Measurements from ENCODE around the gene DES. TPM values are rescaled to one million over a fixed set of nuclear protein-coding genes. Genes with fewer than 3 reads are reported as not detected.

Gene DES
- total and polyA plus RNA-seq, 2 of the 4 experiments (the other 2 are of a cell fraction), result 4.3 to 4.9 TPM

GRCh38 chr2:219426534-219427136, 8.5 kb downstream of the DES start:
- no peak overlapping the region for H2BK120ac ChIP-seq (ENCODE audit: low read depth, low read length)
- H3K4me1 ChIP-seq (ENCODE audit: control insufficient read depth, insufficient read depth, low read length), result peaks cover 13% of the 10 kb centered on the region
- in situ Hi-C loops (cut with MboI; ENCODE audit: low sequenced_read_pairs) (no loop called here), intact Hi-C loops (cut with micrococcal nuclease) (no loop called here), dilution Hi-C loops (cut with HindIII; ENCODE audit: low sequenced_read_pairs, unreplicated experiment) (no loop called here)
- peaks cover 3% of the 10 kb centered on the region; the same call in 1 of the 2 replicates for H4K20me1 ChIP-seq (ENCODE audit: insufficient read depth, low read length)
- H3K36me3 ChIP-seq (ENCODE audit: control insufficient read depth, insufficient read depth, low read length), result no peaks in the 10 kb centered on the region
- no peak overlapping the region for H4K8ac ChIP-seq (ENCODE audit: low read depth in 2 of 2, low read length in 2 of 2)
- BruUV-seq (replicated peaks), result no TSS peak
- H3K9me1 ChIP-seq (ENCODE audit: insufficient read depth, low read length), result peaks cover 6% of the 10 kb centered on the region
- no peak overlapping the region for H2AK5ac ChIP-seq (ENCODE audit: low read depth, low read length)
- ATAC-seq (ENCODE audit: low read depth) (no peak), DNase-seq (no peak)
- no peaks in the 10 kb centered on the region for H3K79me1 ChIP-seq (ENCODE audit: low read depth in 1 of 2, low read length in 2 of 2)
- H3K9ac ChIP-seq (ENCODE audit: low read depth, low read length), result no peak overlapping the region
- no peak for TF ChIP-seq ELK1 (IDR thresholded peaks at IDR 0.05; ENCODE audit: borderline replicate concordance, low read depth, low read length)
- no peak for TF ChIP-seq MAZ (IDR thresholded peaks at IDR 0.05; ENCODE audit: borderline replicate concordance, low read depth, low read length)
- no peak for TF ChIP-seq RCOR1 (IDR thresholded peaks at IDR 0.05; ENCODE audit: insufficient replicate concordance, low read length)
- TF ChIP-seq RAD21 (IDR thresholded peaks at IDR 0.05; ENCODE audit: low read length), result no peak
- TF ChIP-seq CHD1 (IDR thresholded peaks at IDR 0.05; ENCODE audit: low read depth, low read length), result no peak
- no peak overlapping the region for H3K14ac ChIP-seq (replicated peaks; ENCODE audit: low read depth, low read length)
- ChIA-PET POLR2A (ENCODE audit: unreplicated experiment) (no interaction called here), CTCF (no interaction called here)
- H3K4ac ChIP-seq (ENCODE audit: low read depth, low read length), result no peak overlapping the region
- H3K18ac ChIP-seq (ENCODE audit: low read depth, low read length), result no peak overlapping the region
- no peak overlapping the region for H4K91ac ChIP-seq (ENCODE audit: insufficient read depth, low read depth, low read length)
- H2BK5ac ChIP-seq (ENCODE audit: low read depth, low read length, poor library complexity, severe bottlenecking), result no peak overlapping the region
- H2AFZ ChIP-seq (replicated peaks; ENCODE audit: low read length, poor library complexity), result no peak overlapping the region
- H2BK15ac ChIP-seq (ENCODE audit: low read depth, low read length), result no peak overlapping the region
- no peak overlapping the region for H3K23ac ChIP-seq (ENCODE audit: low read depth, low read length)
- H3K27me3 ChIP-seq (ENCODE audit: control insufficient read depth, insufficient read depth, low read length), result no peaks in the 10 kb centered on the region; the same call in 1 of the 2 replicates
- no peak overlapping the region for H4K5ac ChIP-seq (ENCODE audit: low read depth, low read length)
- H3K4me2 ChIP-seq (ENCODE audit: low read depth, low read length), result no peak overlapping the region
- 80% methylated on average over 1 of the region's 7 CpGs; no CpG with 5 or more reads in 1 of the 2 experiments for WGBS, 2 experiments (ENCODE audit: extremely low coverage in 2 of 2, insufficient read length in 1 of 2)
- no peak overlapping the region for H2BK20ac ChIP-seq (ENCODE audit: low read depth, low read length)
- H2AK9ac ChIP-seq (replicated peaks; ENCODE audit: low read depth, low read length, poor library complexity), result no peak overlapping the region
- H3K4me3 ChIP-seq (ENCODE audit: insufficient read depth, low read depth, low read length), result no peak overlapping the region
- H3K56ac ChIP-seq (ENCODE audit: extremely low read depth, insufficient read depth, low read length), result no peak overlapping the region
- no peaks in the 10 kb centered on the region for H3K9me3 ChIP-seq (ENCODE audit: control insufficient read depth, insufficient read depth, low read length)
- H3K27ac ChIP-seq (ENCODE audit: insufficient read depth, low read length), result no peak overlapping the region
